Ramos (cell line): ENCODE results near the gene CADM2.
"Not testable (repeated sequence)": the region's sequence is repeated elsewhere in the genome, so short reads cannot be mapped to it uniquely, and the experiment has no call there.

Experiments
- in situ Hi-C: fragments of 300-500 bp; cut with MboI; formaldehyde crosslinking; loops from one replicate; pipeline ENCODE4 v1.14.3; 2022; ENCODE audit warnings: low sequenced_read_pairs; ENCODE audit not compliant: unreplicated experiment

Gene CADM2

GRCh38 chr3:84958495-84959469, at the start of gene CADM2:
CADM2 (plus strand) TSS chr3:84958989.
- in situ Hi-C loops: no loop called here

- in situ Hi-C loops: not testable (repeated sequence)
These were observed 40.2 kb upstream of the CADM2 start for GRCh38 chr3:84918592-84918991.

GRCh38 chr3:84922682-84923081, 36.1 kb upstream of the CADM2 start:
- in situ Hi-C loops: no loop called here

- in situ Hi-C loops: no loop called here
These were observed 33.2 kb upstream of the CADM2 start for GRCh38 chr3:84925571-84925970.

- in situ Hi-C loops: no loop called here
These were observed 15.4 kb upstream of the CADM2 start for GRCh38 chr3:84943379-84943778.

GRCh38 chr3:84946240-84946639, 12.5 kb upstream of the CADM2 start:
- in situ Hi-C loops: no loop called here

- in situ Hi-C loops: no loop called here
These were observed 882 bp downstream of the CADM2 start for GRCh38 chr3:84959470-84960271.

- in situ Hi-C loops: no loop called here
These were observed 1.8 kb downstream of the CADM2 start for GRCh38 chr3:84960581-84960980.

GRCh38 chr3:84961011-84961410, 2.2 kb downstream of the CADM2 start:
- in situ Hi-C loops: no loop called here

GRCh38 chr3:84961521-84962255, 2.9 kb downstream of the CADM2 start:
- in situ Hi-C loops: no loop called here

- in situ Hi-C loops: no loop called here
These were observed 3.6 kb downstream of the CADM2 start for GRCh38 chr3:84962415-84962814.

GRCh38 chr3:84963137-84963536, 4.3 kb downstream of the CADM2 start:
- in situ Hi-C loops: no loop called here

GRCh38 chr3:84965141-84965540, 6.4 kb downstream of the CADM2 start:
- in situ Hi-C loops: no loop called here

- in situ Hi-C loops: no loop called here
These were observed 9.2 kb downstream of the CADM2 start for GRCh38 chr3:84967767-84968581.

GRCh38 chr3:84968701-84969235, 10.0 kb downstream of the CADM2 start:
- in situ Hi-C loops: no loop called here

GRCh38 chr3:84974347-84974746, 15.6 kb downstream of the CADM2 start:
- in situ Hi-C loops: no loop called here

- in situ Hi-C loops: no loop called here
These were observed 18.2 kb downstream of the CADM2 start for GRCh38 chr3:84977021-84977420.

- in situ Hi-C loops: no loop called here
These were observed 20.1 kb downstream of the CADM2 start for GRCh38 chr3:84978843-84979242.

GRCh38 chr3:84980011-84980410, 21.2 kb downstream of the CADM2 start:
- in situ Hi-C loops: no loop called here
